Progenitor cell of endocrine pancreas (in vitro differentiated cells): ENCODE results near the gene ENTPD8. TPM values are rescaled to one million over a fixed set of nuclear protein-coding genes. Genes with fewer than 3 reads are reported as not detected.

Experiments
- DNase-seq: peaks from one replicate; pipeline ENCODE4 v3.0.0; 2021; ENCODE audit warnings: low spot score; ENCODE audit not compliant: unreplicated experiment
- H3K27ac Mint-ChIP-seq: 2 replicates; pipeline ENCODE4 v1.8.0; 2021; ENCODE audit warnings: mild to moderate bottlenecking, moderate library complexity, mixed read lengths
- H3K27me3 Mint-ChIP-seq: 2 replicates; pipeline ENCODE4 v1.8.0; 2021; ENCODE audit warnings: mixed read lengths
- H3K36me3 Mint-ChIP-seq: 2 replicates; pipeline ENCODE4 v1.8.0; 2022; ENCODE audit warnings: mixed read lengths; ENCODE audit not compliant: insufficient read depth
- H3K4me1 Mint-ChIP-seq: 2 replicates; pipeline ENCODE4 v1.8.0; 2021; ENCODE audit warnings: low read depth, mixed read lengths
- H3K4me3 Mint-ChIP-seq: 2 replicates; pipeline ENCODE4 v1.8.0; 2021; ENCODE audit warnings: low read depth, mild to moderate bottlenecking, moderate library complexity, mixed read lengths
- H3K9me3 Mint-ChIP-seq: 2 replicates; pipeline ENCODE4 v1.8.0; 2021; ENCODE audit warnings: low read depth, mixed read lengths
- total RNA-seq: library from RNA; stranded (reverse); gene quantifications from 2 replicates; pipeline ENCODE4 v1.2.1, GENCODE V29; 2021
- TF ChIP-seq, protein P1 (sequence below): fragments of 200-600 bp; sonication (generic); IDR thresholded peaks from one replicate; pipeline ENCODE4 v1.5.0; 2021; ENCODE audit warnings: antibody characterized with exemption, mild to moderate bottlenecking; ENCODE audit not compliant: unreplicated experiment

The ENTPD8 gene
- total RNA-seq, 1 donor from 2014 or later = 2.7 TPM

- TF ChIP-seq, protein P1, sequence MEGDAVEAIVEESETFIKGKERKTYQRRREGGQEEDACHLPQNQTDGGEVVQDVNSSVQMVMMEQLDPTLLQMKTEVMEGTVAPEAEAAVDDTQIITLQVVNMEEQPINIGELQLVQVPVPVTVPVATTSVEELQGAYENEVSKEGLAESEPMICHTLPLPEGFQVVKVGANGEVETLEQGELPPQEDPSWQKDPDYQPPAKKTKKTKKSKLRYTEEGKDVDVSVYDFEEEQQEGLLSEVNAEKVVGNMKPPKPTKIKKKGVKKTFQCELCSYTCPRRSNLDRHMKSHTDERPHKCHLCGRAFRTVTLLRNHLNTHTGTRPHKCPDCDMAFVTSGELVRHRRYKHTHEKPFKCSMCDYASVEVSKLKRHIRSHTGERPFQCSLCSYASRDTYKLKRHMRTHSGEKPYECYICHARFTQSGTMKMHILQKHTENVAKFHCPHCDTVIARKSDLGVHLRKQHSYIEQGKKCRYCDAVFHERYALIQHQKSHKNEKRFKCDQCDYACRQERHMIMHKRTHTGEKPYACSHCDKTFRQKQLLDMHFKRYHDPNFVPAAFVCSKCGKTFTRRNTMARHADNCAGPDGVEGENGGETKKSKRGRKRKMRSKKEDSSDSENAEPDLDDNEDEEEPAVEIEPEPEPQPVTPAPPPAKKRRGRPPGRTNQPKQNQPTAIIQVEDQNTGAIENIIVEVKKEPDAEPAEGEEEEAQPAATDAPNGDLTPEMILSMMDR = no peak
Measured at GRCh38 chr9:137478962-137479861, 38.1 kb upstream of the ENTPD8 start.

GRCh38 chr9:137478613-137478961, 37.4 kb upstream of the ENTPD8 start:
- peaks cover 7% of the 10 kb centered on the region for H3K36me3 Mint-ChIP-seq
- peaks cover 14% of the 10 kb centered on the region for H3K9me3 Mint-ChIP-seq
- H3K4me1 Mint-ChIP-seq = no peaks in the 10 kb centered on the region
- TF ChIP-seq, protein P1 = no peak
- no peak overlapping the region for H3K27ac Mint-ChIP-seq
- DNase-seq = no peak
- H3K27me3 Mint-ChIP-seq = peaks cover 6% of the 10 kb centered on the region
- no peak overlapping the region for H3K4me3 Mint-ChIP-seq

More at GRCh38 chr9:137478962-137479861, 38.1 kb upstream of the ENTPD8 start:
- H3K9me3 Mint-ChIP-seq = peaks cover 11% of the 10 kb centered on the region
- no peak overlapping the region for H3K27ac Mint-ChIP-seq
- no peaks in the 10 kb centered on the region for H3K4me1 Mint-ChIP-seq
- no peak for DNase-seq
- H3K4me3 Mint-ChIP-seq = no peak overlapping the region
- peaks cover 5% of the 10 kb centered on the region for H3K36me3 Mint-ChIP-seq
- peaks cover 6% of the 10 kb centered on the region for H3K27me3 Mint-ChIP-seq

DNA sequence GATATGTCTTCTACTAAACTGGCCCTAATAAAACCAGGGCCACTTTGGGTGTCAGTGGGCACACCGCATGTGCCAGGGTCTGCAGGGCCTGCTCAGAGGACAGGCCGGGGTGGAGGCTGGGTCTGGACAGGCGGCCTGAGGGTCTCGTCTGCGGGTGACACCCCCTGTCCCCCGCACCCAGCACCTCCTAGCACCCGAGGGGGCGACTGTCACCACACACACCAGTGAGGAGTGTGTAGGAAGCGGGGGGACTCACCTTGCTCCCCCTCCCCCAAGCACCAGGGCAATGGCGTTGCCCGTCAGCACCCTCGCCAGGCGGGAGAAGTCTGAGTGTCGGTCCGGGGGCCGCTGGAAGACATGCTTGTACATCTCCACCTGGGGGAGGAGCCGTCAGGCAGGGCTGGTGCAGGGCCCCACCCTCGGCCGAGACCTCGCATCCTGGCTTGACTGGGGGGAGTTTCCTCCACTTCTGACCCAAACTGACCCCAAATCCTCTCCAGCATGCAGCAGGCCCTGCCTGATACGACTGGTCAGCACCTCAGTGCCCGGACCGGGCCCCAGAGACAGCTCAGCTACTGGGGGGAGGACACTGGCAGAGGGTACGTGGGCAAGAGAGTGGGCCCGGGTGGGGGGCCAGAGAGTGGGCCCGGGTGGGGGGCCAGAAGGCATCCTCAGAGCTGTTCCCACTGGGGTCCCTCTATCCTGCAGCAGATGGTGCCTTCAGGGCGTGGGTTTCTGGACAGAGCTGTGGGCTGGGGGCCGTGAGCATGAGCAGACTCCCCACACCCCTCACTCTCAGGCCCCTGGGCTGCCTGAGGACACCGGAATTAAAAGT, 36.8 kb upstream of the ENTPD8 start:
- peaks cover 6% of the 10 kb centered on the region for H3K27me3 Mint-ChIP-seq
- no peaks in the 10 kb centered on the region for H3K4me1 Mint-ChIP-seq
- no peak for DNase-seq
- peaks cover 20% of the 10 kb centered on the region for H3K9me3 Mint-ChIP-seq
- peaks cover 9% of the 10 kb centered on the region for H3K36me3 Mint-ChIP-seq
- H3K4me3 Mint-ChIP-seq = no peak overlapping the region
- H3K27ac Mint-ChIP-seq = no peak overlapping the region
- TF ChIP-seq, protein P1 = no peak

GRCh38 chr9:137476856-137477255, 35.7 kb upstream of the ENTPD8 start:
- no peak overlapping the region for H3K4me3 Mint-ChIP-seq
- peaks cover 9% of the 10 kb centered on the region for H3K36me3 Mint-ChIP-seq
- peaks cover 21% of the 10 kb centered on the region for H3K9me3 Mint-ChIP-seq
- peaks cover 6% of the 10 kb centered on the region for H3K27me3 Mint-ChIP-seq
- DNase-seq = no peak
- TF ChIP-seq, protein P1 = no peak
- no peak overlapping the region for H3K27ac Mint-ChIP-seq
- H3K4me1 Mint-ChIP-seq = no peaks in the 10 kb centered on the region

GRCh38 chr9:137475666-137476065, 34.5 kb upstream of the ENTPD8 start:
- no peak for DNase-seq
- peaks cover 21% of the 10 kb centered on the region for H3K9me3 Mint-ChIP-seq
- peaks cover 7% of the 10 kb centered on the region for H3K27me3 Mint-ChIP-seq
- no peaks in the 10 kb centered on the region for H3K4me1 Mint-ChIP-seq
- TF ChIP-seq, protein P1 = no peak
- peaks cover 9% of the 10 kb centered on the region for H3K36me3 Mint-ChIP-seq
- H3K27ac Mint-ChIP-seq = no peak overlapping the region
- H3K4me3 Mint-ChIP-seq = no peak overlapping the region
